Raji (cell line): ENCODE measurements around the gene TAF3.

Source experiments
- POLR2A ChIP-seq: IDR thresholded peaks from 2 replicates; pipeline ENCODE4 v1.6.1; 2011; ENCODE audit warnings: low read depth, low read length, control low read depth; ENCODE audit not compliant: insufficient read depth

The TAF3 gene

DNA sequence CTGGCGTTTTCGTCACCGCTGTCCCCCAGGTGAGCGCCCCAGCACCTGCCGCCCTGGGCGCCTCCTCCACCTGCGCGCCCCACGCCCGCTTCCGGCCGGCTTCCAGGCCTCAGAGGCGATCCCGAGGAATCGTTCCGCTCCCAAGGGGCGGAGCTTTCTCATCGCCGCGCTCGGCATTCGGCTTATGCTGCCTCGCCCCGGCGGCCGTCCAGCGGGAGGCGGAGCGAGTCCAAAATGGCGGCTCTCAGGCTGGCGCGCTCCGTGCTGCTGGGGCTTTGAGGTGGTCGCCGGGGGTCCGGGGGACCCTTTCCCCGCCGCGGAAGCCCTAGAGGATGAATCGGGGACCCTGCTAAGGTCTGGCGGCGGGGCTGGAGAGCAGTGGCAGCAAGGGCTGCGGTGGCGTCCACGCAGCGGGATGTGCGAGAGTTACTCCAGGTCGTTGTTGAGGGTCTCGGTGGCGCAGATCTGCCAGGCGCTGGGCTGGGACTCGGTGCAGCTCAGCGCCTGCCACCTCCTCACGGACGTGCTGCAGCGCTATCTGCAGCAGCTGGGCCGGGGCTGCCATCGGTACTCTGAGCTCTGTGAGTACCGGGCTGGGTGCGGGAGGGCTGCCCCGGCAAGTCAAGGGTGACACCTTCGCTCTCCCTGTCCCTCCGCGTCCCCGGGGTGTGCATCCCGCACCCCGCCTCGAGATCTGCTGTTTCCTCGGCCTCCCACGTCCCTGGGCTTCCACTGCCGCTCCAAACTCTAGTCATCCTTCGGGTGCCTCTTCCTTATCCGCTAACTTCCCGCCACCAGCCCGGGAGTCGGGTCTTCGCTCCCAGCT lies at the start of gene TAF3:
TAF3 (plus strand) TSS at position 211 of the 826 bp plus-strand sequence; CDS start at position 416, 205 bp downstream.
- TF ChIP-seq POLR2A: peak; percentile 92

DNA sequence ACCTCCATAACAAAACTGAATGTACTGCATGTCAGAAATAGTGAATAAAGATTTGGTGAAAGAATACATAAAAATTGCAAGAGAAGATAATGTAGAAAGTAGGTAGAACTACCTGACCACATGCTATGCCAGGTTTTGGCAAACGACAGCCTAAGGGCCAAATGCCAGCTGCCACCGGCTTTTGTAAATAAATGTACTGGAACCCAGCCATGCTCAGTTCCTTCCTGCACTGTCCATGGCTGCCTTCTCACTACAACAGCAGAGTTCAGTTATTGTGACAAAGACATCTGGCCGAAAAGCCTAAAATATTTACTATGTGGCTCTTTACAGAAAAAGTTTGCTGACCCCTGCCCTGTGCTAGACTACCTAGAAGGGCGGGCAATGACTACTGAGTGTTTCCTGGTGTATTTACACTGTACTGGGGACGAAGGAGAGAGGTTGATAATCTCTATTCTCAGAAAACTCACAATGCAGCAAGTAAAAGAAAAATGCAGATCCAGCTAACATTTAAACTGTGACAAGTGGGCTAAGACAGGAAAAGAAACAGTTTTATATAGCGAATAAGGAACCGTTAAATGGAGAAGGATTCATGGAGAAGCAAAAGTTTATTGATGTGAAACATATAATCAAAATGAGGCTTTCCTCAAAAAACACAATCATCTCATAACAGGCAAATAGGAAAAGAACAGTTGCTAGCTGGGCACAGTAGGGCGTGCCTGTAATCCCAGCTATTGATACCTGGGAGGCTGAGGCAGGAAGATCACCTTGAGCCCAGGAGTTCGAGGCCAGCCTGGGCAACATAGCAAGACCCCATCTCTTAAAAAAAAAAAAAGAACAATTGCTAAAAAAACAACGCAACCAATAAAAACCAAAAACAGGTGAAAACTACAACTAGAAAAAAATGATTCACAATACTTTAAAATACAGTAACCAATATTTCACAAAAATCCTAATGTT lies 44.2 kb upstream of the TAF3 start:
- no peak for TF ChIP-seq POLR2A

DNA sequence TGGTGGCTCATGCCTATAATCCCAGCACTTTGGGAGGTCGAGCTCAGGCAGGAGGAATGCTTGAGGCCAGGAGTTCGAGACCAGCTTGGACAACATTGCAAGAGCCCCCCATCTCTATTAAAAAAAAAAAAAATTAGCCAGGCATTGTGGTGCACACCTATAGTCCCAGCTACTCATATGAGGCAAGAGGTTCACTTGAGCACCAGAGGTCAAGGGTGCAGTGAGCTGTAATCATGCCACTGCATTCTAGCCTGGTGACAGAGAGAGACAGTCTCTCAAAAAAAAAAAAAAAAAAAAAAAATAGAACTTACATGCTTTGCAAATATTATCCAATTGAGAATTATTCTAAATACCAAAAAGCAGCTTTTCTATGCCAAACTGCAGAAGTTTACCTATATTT lies 41.5 kb upstream of the TAF3 start:
- TF ChIP-seq POLR2A: no peak

- no peak for TF ChIP-seq POLR2A
Measured at GRCh38 chr10:7786430-7786829, 31.9 kb upstream of the TAF3 start.

- TF ChIP-seq POLR2A: no peak
Measured at GRCh38 chr10:7787150-7787856, 31.0 kb upstream of the TAF3 start.

DNA sequence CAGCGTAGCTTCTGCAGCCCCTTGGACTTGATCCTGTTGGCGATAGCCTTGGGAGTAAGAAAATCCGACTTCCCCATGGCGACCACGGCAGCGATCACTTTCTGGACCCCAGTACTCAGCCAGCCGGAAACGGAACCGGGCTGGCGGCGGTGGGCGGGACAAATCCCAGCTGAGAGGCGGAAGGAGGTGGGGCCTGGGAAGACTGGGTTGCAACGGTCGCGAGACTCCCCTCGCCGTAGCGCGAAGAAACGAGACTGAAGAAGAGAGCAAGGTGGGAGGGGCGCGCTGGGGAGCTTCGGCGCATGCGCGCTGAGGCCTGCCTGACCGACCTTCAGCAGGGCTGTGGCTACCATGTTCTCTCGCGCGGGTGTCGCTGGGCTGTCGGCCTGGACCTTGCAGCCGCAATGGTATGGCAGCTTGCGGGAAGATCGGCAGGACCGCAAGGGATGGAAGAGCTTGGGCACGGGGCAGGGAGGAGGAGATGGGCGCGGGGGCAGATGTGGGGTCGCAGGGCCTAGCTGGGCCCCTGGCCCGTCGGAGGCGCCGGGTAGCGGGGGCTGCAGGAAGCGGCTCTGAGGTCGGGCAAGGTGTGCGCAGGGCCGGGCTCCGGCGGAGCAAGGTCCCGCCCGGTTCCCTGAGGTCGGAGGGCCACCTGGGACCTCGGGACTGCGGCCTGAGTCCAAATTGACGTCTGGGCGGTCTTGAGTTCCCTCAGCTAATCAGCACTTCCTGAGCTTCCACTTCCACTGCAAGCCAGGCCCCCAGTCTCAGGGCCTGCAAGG lies 30.3 kb upstream of the TAF3 start, which contains the start of the genes ATP5F1C and KIN:
ATP5F1C (plus strand) TSS at position 321 of the 782 bp plus-strand sequence; CDS start at position 352, 31 bp downstream.
KIN (minus strand) TSS at position 137 of the 782 bp plus-strand sequence; CDS start at position 77, 60 bp downstream.
- peak; percentile 98 for TF ChIP-seq POLR2A

GRCh38 chr10:7788639-7789286 lies 29.5 kb upstream of the TAF3 start:
- TF ChIP-seq POLR2A: no peak

DNA sequence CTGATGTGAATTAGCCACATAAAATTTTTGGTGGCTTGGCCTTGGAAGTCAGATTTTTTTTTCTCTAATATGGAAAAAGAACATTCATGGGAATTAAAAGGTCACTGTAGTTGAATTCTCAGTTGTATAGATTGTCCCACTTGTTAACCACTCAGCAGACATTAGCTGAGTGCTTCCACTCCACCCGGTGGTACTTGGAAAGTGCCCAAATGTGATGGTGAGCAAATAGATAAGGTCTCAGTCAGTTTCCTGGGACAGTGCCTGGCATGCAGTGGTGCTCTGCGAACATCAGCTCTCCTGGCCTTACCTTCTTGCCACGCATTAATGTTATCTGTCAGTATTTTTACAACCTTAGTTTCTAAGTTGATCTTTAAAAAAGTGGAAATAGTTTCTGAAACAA lies 28.9 kb upstream of the TAF3 start:
- no peak for TF ChIP-seq POLR2A

- no peak for TF ChIP-seq POLR2A
Measured at GRCh38 chr10:7792541-7792940, 25.8 kb upstream of the TAF3 start.

DNA sequence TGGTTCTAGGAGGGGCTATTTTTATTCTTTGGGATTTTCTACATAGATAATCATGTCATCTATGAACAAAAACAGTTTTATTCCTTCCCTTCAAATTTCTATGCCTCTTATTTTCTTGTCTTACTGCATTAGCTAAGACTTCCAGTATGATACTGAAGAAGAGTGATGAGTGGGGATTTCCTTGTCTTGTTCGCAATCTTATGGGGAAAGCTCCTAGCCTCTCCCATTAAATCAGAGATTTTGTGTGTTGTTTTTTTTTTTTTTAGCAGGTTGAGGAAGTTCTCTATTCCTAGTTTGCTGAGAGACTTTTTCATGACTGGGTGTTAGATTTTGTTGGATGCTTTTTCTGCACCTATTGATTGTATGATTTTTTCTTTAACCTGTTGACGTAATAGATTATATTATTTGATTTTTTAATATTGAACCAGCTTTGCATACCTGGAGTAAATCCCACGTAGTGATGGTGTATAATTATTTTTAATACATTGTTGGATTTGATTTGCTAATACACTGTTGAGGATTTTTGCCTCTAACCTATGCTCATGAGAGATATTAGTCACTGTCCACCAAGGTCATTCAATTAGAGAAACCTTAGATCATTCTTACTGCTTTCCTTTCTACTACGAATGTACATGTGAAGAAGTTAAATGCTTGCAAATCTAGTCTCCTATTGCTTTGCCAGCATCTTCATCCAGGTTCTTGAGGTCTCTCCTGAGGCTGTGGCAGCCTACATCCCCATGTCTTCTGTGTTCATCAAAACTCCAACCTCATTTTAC lies 23.9 kb upstream of the TAF3 start:
- no peak for TF ChIP-seq POLR2A

DNA sequence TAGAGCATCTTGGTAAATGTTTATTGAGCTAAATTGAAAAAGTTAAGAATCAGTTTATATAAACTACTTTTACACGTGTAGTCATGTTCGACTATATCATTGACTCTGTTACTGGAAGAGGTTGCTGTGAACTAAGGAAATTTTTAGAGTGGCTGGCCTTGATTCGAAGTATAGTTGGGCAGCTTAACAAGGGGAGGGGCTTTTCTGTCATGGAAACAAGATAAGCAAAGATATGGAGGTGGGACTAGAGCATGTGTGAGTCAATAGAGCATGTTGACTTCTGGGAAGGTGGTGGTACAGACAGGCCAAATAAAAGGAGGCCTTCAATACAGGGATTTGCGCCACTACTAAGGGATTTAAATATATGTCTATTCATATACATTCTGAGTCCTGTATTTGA lies 22.7 kb upstream of the TAF3 start:
- no peak for TF ChIP-seq POLR2A

DNA sequence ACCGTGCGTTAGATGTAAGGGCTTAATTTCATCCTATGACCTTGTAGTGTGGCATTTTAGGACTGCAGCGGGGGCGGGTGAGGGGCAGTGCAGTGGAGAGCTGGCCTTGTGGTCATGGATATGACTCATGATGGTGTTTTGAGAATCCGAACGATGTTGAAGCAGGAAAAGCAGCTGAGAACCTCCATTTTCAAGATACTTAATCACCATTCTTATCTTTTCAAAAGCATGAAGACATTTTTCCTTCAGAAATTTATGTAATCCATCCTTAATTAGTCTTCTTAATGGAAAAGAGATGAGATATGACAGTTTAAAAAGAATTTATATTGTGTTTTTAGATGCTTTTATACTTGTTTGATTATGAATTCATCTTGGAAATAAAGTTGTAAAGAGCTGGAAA lies 20.7 kb upstream of the TAF3 start:
- TF ChIP-seq POLR2A: no peak

DNA sequence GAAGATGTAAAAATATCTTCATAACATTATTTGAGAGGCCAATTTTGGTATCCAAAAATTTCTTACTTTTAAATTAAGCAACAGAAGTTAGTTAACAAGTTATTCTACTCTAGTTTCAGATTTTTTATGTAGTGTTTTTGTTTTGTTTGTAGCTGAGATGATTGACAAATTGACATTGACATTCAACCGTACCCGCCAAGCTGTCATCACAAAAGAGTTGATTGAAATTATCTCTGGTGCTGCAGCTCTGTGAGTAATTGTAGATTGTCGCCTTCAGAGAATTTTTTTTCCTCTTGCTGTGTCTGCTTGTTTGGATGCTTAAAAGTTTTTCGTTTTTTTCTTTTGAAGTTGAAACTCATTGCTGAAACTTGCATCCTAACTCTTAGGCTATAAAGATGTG lies 15.7 kb upstream of the TAF3 start:
- no peak for TF ChIP-seq POLR2A
